ENCODE data around the gene ASTN2.

Gene ASTN2

GRCh38 chr9:116792271-116792670 lies 622.6 kb downstream of the ASTN2 start:
- no peak overlapping the region for H3K4me3 Mint-ChIP-seq
- H3K36me3 Mint-ChIP-seq (ENCODE audit: insufficient read depth), result no peaks in the 10 kb centered on the region
- ATAC-seq (replicated peaks) (no peak), DNase-seq (no peak)
- peaks cover 0 to 2% of the 10 kb centered on the region in 2 donors for H3K9me3 Mint-ChIP-seq
- no peaks in the 10 kb centered on the region for H3K4me1 Mint-ChIP-seq (ENCODE audit: low read depth in 2 of 2)
- no peak overlapping the region for H3K27ac Mint-ChIP-seq
- peaks cover 0 to 5% of the 10 kb centered on the region in 2 donors for H3K27me3 Mint-ChIP-seq

DNA sequence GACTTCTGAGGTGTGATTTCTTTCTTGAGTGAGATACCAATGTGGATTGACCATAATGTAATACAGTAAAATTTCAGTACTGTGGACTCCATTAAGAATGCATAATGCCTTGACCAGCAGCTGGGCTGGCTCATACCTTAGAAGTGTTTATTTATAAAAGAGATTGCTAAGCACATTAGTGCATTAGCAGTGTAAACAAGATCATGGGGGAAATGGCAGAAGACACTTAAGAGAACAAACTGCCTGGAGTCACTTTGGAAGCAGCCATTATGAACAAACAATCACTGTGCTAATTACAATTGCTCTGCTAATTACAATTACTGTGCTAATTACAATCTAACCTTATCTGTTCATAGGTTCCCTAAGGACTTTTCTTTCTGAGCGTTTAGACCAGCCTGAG lies 623.5 kb downstream of the ASTN2 start:
- peaks cover 0 to 2% of the 10 kb centered on the region in 2 donors for H3K9me3 Mint-ChIP-seq
- no peak overlapping the region for H3K27ac Mint-ChIP-seq
- no peaks in the 10 kb centered on the region for H3K4me1 Mint-ChIP-seq (ENCODE audit: low read depth in 2 of 2)
- ATAC-seq (replicated peaks), result no peak
- H3K27me3 Mint-ChIP-seq, result peaks cover 0 to 8% of the 10 kb centered on the region in 2 donors
- no peak overlapping the region for H3K4me3 Mint-ChIP-seq
- no peaks in the 10 kb centered on the region for H3K36me3 Mint-ChIP-seq (ENCODE audit: insufficient read depth)
- DNase-seq, result no peak

DNA sequence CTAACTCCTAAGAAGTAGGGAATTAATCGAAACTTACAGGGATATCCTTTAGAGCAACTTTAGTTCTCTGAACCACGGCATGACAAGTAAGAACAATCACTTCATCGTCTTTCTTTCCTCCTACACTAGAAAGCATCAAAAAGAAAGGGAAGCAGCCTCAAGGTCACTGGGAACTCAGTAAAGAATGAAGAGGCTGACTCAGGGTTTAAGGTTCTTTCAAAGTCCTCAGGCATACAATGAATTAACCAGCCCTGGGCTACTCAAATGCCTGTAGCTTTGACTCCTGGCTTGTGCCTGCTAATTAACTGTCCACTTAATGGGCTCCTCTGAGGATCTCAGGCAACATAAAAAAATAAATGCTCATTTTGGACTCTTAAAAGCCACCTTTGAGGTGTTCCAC lies 625.8 kb downstream of the ASTN2 start:
- no peak overlapping the region for H3K27ac Mint-ChIP-seq
- no peaks in the 10 kb centered on the region for H3K4me1 Mint-ChIP-seq (ENCODE audit: low read depth in 2 of 2)
- no peak for ATAC-seq (replicated peaks)

GRCh38 chr9:116786737-116787136 lies 628.1 kb downstream of the ASTN2 start:
- DNase-seq (no peak), ATAC-seq (replicated peaks) (no peak)
- H3K4me1 Mint-ChIP-seq (ENCODE audit: low read depth in 2 of 2), result no peaks in the 10 kb centered on the region
- H3K4me3 Mint-ChIP-seq, result no peak overlapping the region
- no peaks in the 10 kb centered on the region for H3K36me3 Mint-ChIP-seq (ENCODE audit: insufficient read depth)
- peaks cover 12 to 21% of the 10 kb centered on the region in 2 donors for H3K27me3 Mint-ChIP-seq
- H3K9me3 Mint-ChIP-seq, result peaks cover 0 to 7% of the 10 kb centered on the region in 2 donors
- H3K27ac Mint-ChIP-seq, result no peak overlapping the region

More for the DNA sequence above, 625.8 kb downstream of the ASTN2 start:
- DNase-seq, result no peak
- Mint-ChIP-seq H3K36me3 (ENCODE audit: insufficient read depth) (no peaks in the 10 kb centered on the region), H3K4me3 (no peak overlapping the region), H3K9me3 (peaks cover 2 to 7% of the 10 kb centered on the region in 2 donors), H3K27me3 (peaks cover 12 to 21% of the 10 kb centered on the region in 2 donors)

GRCh38 chr9:116777116-116777515 lies 637.7 kb downstream of the ASTN2 start:
- Mint-ChIP-seq H3K27me3 (peaks cover 6 to 8% of the 10 kb centered on the region in 2 donors), H3K27ac (no peak overlapping the region), H3K36me3 (ENCODE audit: insufficient read depth) (no peaks in the 10 kb centered on the region), H3K4me3 (no peak overlapping the region), H3K9me3 (peaks cover 0 to 4% of the 10 kb centered on the region in 2 donors), H3K4me1 (ENCODE audit: low read depth in 2 of 2) (no peaks in the 10 kb centered on the region)
- DNase-seq (no peak), ATAC-seq (replicated peaks) (no peak)

DNA sequence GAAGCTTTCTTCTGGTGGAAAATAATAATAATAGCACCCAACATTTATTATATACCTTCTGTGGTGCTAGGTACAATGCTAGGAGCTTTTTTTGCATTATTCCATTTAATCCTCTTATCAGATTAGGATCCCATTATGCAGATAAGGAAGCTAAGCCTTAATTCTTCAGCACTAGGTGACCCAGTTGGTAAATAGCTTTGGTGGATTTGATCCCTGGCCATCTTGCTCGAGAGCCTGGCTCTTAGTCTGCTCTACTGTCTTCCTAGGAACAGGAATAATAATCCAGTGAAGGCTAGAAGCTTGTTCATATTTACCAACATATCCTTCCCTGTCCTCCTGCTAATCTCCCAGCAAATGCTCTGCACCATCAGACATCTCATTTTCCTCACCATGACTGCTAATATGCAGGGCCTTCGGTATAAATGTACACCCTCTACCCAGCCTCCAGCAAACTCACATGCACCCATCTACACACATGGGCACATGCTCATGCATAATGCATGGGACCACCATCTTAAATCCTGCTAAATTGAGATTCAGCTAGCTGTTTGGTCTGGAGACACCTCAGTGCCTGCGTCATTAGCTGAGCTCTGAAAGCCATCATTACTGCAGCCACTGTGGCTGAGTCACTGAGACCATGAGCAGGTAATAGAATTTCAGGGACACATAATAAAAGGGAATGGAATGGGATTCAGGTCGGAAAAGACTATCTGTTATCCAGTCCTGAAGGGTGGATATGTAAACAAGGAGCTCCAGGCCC lies 640.3 kb downstream of the ASTN2 start:
- ATAC-seq (replicated peaks) (no peak), DNase-seq (no peak)
- H3K4me3 Mint-ChIP-seq, result no peak overlapping the region
- H3K4me1 Mint-ChIP-seq (ENCODE audit: low read depth in 2 of 2), result no peaks in the 10 kb centered on the region
- H3K27ac Mint-ChIP-seq, result no peak overlapping the region
- H3K9me3 Mint-ChIP-seq, result peaks cover 0 to 3% of the 10 kb centered on the region in 2 donors
- peaks cover 6 to 8% of the 10 kb centered on the region in 2 donors for H3K27me3 Mint-ChIP-seq
- no peaks in the 10 kb centered on the region for H3K36me3 Mint-ChIP-seq (ENCODE audit: insufficient read depth)

- no peaks in the 10 kb centered on the region for H3K27me3 Mint-ChIP-seq
- no peaks in the 10 kb centered on the region for H3K36me3 Mint-ChIP-seq (ENCODE audit: insufficient read depth)
- ATAC-seq (replicated peaks) (no peak), DNase-seq (no peak)
- no peak overlapping the region for H3K4me3 Mint-ChIP-seq
- no peaks in the 10 kb centered on the region for H3K4me1 Mint-ChIP-seq (ENCODE audit: low read depth in 2 of 2)
- H3K27ac Mint-ChIP-seq, result no peak overlapping the region
- no peaks in the 10 kb centered on the region for H3K9me3 Mint-ChIP-seq
These were observed 647.6 kb downstream of the ASTN2 start for GRCh38 chr9:116767219-116767618.

DNA sequence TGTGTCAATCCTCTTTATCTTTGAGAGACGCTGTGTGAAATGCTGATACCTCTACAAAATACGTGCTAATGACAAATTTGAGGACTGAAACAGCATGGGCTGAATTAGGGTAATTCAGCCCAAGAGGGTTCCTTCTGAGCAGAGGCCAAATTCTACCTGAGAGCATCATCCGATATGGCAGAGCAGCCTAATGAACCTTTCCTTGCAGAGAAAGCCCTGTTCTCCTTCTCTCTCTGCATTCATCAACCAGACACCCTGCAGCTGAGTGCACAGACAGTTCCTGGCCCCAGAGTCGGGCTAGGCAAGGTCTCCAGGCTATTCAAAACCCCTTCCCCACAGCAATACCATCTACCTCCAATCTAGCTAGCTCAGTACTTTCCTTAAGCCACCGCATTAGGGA lies 649.8 kb downstream of the ASTN2 start:
- Mint-ChIP-seq H3K36me3 (ENCODE audit: insufficient read depth) (no peaks in the 10 kb centered on the region), H3K4me1 (ENCODE audit: low read depth in 2 of 2) (no peaks in the 10 kb centered on the region), H3K9me3 (no peaks in the 10 kb centered on the region), H3K4me3 (no peak overlapping the region), H3K27ac (no peak overlapping the region), H3K27me3 (peaks cover 5 to 14% of the 10 kb centered on the region in 2 donors)
- DNase-seq, result no peak
- no peak for ATAC-seq (replicated peaks)

DNA sequence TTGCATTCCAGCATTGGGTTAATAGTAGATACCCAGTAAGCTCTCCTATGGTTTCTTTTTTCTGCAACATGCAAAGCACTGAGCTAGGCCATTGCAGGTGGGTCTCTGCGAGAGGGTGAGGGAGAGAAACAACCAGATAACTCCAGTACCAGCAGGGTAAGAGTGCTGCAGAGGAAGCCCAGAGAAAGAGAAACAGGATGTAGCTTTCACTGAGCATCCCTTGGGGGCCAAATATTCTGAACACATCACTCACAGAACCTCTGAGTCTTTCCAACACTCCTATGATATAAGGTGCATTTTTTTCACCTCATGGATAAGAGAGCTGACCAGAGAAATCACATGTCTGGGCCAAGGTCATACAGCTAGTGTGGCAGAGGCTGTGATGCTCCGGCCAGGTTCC lies 651.1 kb downstream of the ASTN2 start:
- H3K27me3 Mint-ChIP-seq, result peaks cover 5 to 14% of the 10 kb centered on the region in 2 donors
- H3K36me3 Mint-ChIP-seq (ENCODE audit: insufficient read depth), result no peaks in the 10 kb centered on the region
- no peak for ATAC-seq (replicated peaks)
- H3K4me3 Mint-ChIP-seq, result no peak overlapping the region
- no peak for DNase-seq
- H3K4me1 Mint-ChIP-seq (ENCODE audit: low read depth in 2 of 2), result no peaks in the 10 kb centered on the region
- H3K27ac Mint-ChIP-seq, result no peak overlapping the region
- H3K9me3 Mint-ChIP-seq, result no peaks in the 10 kb centered on the region

DNA sequence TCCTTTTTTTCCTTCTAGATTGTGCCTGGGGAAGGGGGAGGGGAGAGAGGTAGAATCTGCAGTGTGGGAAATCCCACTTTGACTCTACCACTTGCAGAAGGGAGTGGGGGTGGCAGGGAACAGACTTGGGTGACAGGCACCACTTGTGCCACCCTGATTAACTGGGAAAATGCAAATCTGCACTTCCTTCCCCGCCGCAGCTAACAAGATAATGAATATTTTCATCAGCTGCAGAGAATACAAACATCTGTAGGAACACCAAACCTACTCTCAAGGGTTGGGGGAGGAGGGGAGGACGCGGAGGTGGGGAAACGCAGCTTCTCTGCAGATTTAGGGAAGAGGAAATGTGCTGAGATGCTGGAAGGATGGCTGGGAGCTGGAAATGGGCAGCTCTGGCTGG lies 654.2 kb downstream of the ASTN2 start:
- no peak for DNase-seq
- Mint-ChIP-seq H3K27ac (no peak overlapping the region), H3K27me3 (peaks cover 5 to 31% of the 10 kb centered on the region in 2 donors), H3K4me3 (no peak overlapping the region), H3K36me3 (ENCODE audit: insufficient read depth) (no peaks in the 10 kb centered on the region), H3K4me1 (ENCODE audit: low read depth in 2 of 2) (no peaks in the 10 kb centered on the region), H3K9me3 (peaks cover 0 to 3% of the 10 kb centered on the region in 2 donors)
- no peak for ATAC-seq (replicated peaks)

DNA sequence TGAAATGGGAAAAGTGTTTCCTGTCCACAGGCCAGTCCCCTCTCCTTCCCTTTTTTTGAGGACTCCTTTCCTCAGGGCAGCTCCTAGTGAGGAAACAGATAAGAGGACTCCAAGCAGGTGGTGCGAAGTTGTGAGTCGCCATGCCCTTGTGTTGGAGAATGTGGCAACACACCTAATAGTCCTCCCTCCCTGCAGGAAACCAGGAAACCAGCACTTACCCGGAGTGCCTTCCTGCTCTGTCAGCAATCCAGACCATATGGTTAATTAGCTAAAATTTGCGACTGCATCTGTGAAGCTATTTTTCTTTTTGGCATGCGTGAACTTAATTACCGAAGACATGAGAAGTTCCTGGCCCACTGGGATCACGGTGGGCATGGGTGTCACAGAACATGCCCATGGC lies 657.8 kb downstream of the ASTN2 start:
- Mint-ChIP-seq H3K4me1 (ENCODE audit: low read depth in 2 of 2) (peaks cover 0 to 5% of the 10 kb centered on the region in 2 donors), H3K27ac (no peak overlapping the region), H3K27me3 (peaks cover 5 to 36% of the 10 kb centered on the region in 2 donors), H3K9me3 (peaks cover 0 to 7% of the 10 kb centered on the region in 2 donors), H3K36me3 (ENCODE audit: insufficient read depth) (no peaks in the 10 kb centered on the region), H3K4me3 (no peak overlapping the region)
- DNase-seq (no peak), ATAC-seq (replicated peaks) (no peak)

DNA sequence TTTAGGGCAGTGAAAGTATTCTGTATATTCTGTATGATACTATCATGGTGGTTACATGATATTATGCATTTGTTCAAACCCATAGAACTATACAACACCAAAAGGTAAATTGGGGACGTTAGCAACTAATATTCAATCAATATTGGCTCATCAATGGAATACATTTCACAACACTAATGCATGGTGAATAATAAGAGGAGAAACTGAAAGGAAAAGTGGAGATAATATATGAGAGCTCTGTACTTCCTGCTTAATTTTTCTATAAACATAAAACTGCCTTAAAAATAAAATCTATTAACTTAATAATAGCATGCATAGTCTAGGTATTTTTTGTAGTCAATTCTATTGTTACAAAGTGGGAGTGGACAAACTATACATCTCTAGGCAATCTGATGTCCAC lies 661.5 kb downstream of the ASTN2 start:
- H3K36me3 Mint-ChIP-seq (ENCODE audit: insufficient read depth), result no peaks in the 10 kb centered on the region
- H3K9me3 Mint-ChIP-seq, result peaks cover 0 to 7% of the 10 kb centered on the region in 2 donors
- DNase-seq (no peak), ATAC-seq (replicated peaks) (no peak)
- H3K4me1 Mint-ChIP-seq (ENCODE audit: low read depth in 2 of 2), result peaks cover 0 to 5% of the 10 kb centered on the region in 2 donors
- H3K4me3 Mint-ChIP-seq, result peak overlapping the region in 1 of 2 donors; percentile 8
- peaks cover 16 to 46% of the 10 kb centered on the region in 2 donors for H3K27me3 Mint-ChIP-seq
- no peak overlapping the region for H3K27ac Mint-ChIP-seq

GRCh38 chr9:116750510-116750909 lies 664.3 kb downstream of the ASTN2 start:
- peaks cover 36 to 49% of the 10 kb centered on the region in 2 donors for H3K27me3 Mint-ChIP-seq
- no peak for ATAC-seq (replicated peaks)
- H3K36me3 Mint-ChIP-seq (ENCODE audit: insufficient read depth), result no peaks in the 10 kb centered on the region
- no peak overlapping the region for H3K4me3 Mint-ChIP-seq
- no peak overlapping the region for H3K27ac Mint-ChIP-seq
- H3K9me3 Mint-ChIP-seq, result peaks cover 0 to 3% of the 10 kb centered on the region in 2 donors
- DNase-seq, result no peak
- peaks cover 0 to 5% of the 10 kb centered on the region in 2 donors for H3K4me1 Mint-ChIP-seq (ENCODE audit: low read depth in 2 of 2)

DNA sequence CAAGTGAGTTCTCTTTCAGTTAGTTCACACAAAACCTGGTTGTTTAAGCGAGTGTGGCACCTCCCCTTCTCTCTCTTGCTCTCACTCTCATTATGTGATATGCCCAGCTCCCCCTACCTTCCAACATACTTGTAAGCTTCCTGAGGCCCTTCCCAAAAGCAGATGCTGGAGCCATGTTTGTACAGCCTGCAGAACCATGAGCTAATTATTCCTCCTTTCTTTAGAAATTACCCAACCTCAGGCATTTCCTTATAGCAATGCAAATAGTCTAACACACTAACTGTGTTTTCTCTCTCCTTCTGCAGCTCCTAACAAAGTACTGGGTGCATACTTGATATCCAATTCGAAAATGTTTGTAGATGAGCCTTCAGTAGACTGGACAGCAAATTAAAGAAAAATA lies 665.1 kb downstream of the ASTN2 start:
- Mint-ChIP-seq H3K9me3 (no peaks in the 10 kb centered on the region), H3K4me3 (no peak overlapping the region), H3K4me1 (ENCODE audit: low read depth in 2 of 2) (peaks cover 0 to 5% of the 10 kb centered on the region in 2 donors), H3K27ac (no peak overlapping the region), H3K36me3 (ENCODE audit: insufficient read depth) (no peaks in the 10 kb centered on the region), H3K27me3 (peaks cover 36 to 45% of the 10 kb centered on the region in 2 donors)
- no peak for DNase-seq
- no peak for ATAC-seq (replicated peaks)
